RPMI7951 (cell line): ENCODE measurements around the gene MEN1. TPM values are rescaled to one million over a fixed set of nuclear protein-coding genes. Genes with fewer than 3 reads are reported as not detected.
"Not testable (repeated sequence)": the region's sequence is repeated elsewhere in the genome, so short reads cannot be mapped to it uniquely, and the experiment has no call there.

Experiments
- DNase-seq: peaks from one replicate; pipeline ENCODE4 v3.0.0-alpha.2; 2012; ENCODE audit warnings: low read depth
- total RNA-seq: library from RNA; depleted of rRNA; stranded (reverse); fragments of >200 nt; shearing (Covaris generic); gene quantifications from 2 replicates; pipeline ENCODE4 v1.2.3, GENCODE V29; 2014

The MEN1 gene
- total RNA-seq, 1 experiment from 2014 or later = 11.7 TPM

DNA sequence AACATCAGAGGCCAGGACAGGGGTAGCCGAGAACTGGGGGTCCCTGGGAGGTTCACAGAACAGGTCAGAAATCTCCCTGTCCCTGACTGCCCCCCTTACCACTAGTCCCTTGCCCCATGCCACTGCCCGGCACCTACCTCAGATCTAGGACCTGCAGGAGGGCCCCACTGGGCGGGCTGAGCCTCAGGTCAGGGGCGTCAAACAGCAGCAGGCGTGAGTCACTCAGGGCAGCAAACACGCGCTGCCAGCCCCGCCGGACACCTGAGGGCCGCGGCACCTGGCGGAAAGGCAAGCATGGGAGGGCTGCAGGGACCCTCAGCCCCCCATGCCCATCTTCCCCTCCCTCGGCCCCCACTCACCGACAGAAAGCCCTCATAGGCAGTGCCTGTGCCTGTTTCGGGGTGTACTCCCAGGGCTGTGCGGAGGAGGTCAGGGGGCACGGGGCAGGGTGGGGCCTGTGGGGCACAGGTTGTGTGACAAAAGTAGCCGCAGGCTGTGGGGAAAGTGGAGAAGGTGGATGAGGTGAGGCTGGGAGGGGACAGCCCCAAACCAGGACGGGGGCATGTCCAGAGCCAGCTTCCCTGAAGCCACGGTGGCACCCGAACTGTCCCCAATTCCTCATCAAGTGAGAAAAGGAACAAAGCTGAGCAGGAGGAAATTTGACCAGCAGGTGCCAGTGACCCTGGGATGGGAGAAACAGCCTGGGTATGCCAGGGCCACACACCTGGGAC is 22.3 kb upstream of the MEN1 start:
- DNase-seq = no peak

GRCh38 chr11:64831411-64831891 is 21.1 kb upstream of the MEN1 start:
- DNase-seq = no peak

- DNase-seq = no peak
These were observed 19.3 kb upstream of the MEN1 start for GRCh38 chr11:64829536-64830251.

DNA sequence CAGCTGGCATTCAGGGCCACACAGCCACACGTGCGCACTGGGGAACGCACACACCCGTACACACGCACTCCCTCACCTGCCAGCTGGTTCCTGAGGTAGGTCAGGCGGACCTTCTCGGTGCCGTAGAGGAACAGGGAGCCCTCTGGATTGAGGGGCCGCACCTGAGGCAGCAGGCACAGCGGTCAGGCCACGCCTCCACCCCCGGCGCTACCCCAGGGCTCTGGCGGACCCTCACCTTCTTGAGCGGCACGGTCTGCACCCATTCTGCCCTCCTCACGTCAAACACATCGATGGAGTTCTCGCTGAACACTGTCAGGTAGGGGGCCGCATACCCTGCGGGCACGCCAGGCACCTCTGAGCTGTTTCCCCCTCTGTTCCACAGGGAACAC is 17.1 kb upstream of the MEN1 start:
- DNase-seq = no peak

DNA sequence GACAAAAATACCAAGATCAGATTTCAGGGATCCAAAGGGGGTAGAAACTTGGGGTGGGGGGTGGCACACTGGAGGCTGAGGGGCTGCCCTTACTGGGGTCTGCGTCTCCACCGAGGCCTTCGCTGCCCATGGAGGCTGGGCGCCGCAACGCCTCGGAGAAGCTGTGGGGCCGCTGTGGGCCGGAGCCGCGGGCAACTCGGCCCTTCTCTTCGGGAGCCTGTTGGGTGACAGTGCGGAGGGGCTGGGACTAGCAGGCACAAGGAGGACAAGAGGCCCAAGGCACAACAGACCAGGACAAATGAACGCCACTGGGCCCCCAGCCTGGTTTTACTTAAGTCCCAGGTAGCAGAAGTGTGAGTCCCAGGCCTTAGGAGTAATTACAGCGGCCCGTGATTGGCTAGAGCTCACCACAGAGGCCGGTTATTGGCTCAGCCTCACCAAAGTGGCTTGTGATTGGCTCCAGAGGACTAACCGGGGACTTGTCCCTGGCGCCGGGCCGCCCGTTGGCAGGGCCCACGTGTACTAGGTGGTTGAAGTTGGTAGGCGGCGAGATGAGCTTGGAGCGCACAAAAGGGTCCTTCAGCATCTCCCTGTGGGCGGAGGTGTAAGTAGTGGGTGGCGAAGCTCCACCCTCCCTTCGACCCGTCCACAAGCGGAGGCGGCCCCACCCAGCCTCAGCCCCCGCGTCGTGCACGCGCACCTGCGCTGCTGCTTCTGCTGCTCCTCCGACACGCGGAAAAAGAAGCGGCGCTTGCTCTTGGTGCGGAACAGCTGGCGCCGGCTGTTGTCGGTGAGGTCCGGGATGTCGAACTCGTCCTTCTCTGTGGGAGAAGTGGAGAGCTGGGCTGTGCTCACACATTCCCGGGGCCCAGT is 16.5 kb upstream of the MEN1 start:
- no peak for DNase-seq

- DNase-seq = no peak
These were observed 15.7 kb upstream of the MEN1 start for GRCh38 chr11:64826062-64826461.

- DNase-seq = no peak
These were observed 13.3 kb upstream of the MEN1 start for GRCh38 chr11:64823568-64824119.

GRCh38 chr11:64817476-64817875 is 7.1 kb upstream of the MEN1 start:
- no peak for DNase-seq

- not testable (repeated sequence) for DNase-seq
These were observed 5.1 kb upstream of the MEN1 start for GRCh38 chr11:64815433-64815832.

- DNase-seq = no peak
These were observed 4.4 kb upstream of the MEN1 start for GRCh38 chr11:64814712-64815187.

- DNase-seq = no peak
These were observed 3.5 kb upstream of the MEN1 start for GRCh38 chr11:64813826-64814225.

- no peak for DNase-seq
These were observed 531 bp upstream of the MEN1 start for GRCh38 chr11:64810891-64811272.

DNA sequence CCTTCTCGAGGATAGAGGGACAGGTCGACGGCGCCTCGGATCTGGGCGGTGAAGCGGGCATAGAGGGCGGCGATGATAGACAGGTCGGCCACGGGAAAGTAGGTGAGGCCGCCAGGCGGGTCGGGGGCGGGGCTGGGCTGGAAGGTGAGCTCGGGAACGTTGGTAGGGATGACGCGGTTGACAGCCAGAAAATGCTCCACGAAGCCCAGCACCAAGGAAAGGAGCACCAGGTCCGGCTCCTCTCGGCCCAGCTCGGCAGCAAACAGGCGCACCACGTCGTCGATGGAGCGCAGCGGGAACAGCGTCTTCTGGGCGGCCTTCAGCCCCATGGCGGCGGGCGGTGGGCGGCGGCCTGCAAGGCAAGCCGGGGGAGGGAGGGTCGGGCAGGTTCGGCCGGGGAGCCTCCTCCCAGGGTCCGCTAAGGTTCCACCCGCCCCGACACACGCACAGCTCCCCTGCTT is 540 bp downstream of the MEN1 start:
- no peak for DNase-seq

- no peak for DNase-seq
These were observed 4.9 kb downstream of the MEN1 start for GRCh38 chr11:64805481-64805880.

GRCh38 chr11:64804346-64805210 is 5.8 kb downstream of the MEN1 start:
- no peak for DNase-seq

DNA sequence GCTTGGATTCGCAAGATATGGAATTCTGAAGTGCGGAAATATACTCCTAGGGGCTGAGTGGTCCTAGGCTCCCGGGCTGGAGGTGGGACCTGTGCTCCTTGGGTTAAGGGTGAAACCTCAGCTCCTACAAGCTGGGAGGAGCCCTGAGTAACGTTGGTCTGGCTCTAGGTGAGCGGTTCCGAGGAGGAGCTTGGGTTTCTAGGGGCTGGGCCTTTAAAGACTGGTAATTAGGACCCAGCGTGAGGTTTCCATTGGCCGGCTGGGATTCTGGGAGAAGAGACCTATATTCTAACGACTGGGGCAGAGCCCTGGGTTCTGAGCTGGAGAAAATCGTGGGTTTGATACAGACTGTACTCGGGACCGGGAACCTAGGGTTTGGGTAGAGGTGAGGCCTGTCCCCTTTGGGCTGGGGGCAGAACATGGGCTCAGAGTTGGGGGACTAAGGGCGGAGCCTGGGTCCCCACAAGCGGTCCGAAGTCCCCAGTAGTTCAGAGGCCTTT is 6.5 kb downstream of the MEN1 start:
- DNase-seq = no peak

DNA sequence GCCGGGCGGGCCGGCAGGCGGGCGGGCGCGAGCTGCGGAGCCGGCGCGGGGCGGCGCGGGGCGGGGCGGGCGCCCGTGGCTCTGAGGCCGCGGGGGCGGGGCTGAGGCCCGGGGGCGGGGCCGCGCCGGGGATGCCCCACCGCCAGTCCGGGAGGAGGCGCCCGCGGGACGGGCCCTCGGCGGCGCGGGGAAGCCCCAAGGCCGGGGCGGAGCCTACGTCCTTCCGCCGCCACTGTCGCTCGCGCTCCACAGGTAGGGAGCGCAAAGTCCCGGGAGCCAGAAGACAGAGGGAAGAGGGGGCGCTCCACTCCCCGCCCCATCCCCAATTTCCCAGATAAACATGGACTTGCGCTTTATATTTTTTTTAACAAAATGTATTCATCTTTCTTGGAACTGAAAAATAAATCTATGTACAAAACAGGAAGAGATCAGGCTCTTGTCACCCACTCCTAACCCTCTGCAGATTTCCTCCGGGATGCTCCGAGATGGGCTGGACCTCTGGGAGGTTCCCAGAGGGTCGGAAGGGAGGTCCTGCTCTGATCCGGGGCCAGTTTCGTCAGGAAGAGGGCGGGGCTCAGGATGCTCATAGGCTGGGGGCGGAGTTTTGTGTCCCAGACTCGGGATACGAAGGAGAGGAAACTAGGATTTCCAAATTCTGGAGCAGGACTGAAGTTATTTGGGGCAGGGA is 7.0 kb downstream of the MEN1 start, which contains the start of gene MAP4K2:
Gene MAP4K2, minus strand, starts transcription at position 57 of the 688 bp plus-strand sequence. CDS start 65 bp downstream, outside the sequence.
- peak; percentile 85 for DNase-seq

DNA sequence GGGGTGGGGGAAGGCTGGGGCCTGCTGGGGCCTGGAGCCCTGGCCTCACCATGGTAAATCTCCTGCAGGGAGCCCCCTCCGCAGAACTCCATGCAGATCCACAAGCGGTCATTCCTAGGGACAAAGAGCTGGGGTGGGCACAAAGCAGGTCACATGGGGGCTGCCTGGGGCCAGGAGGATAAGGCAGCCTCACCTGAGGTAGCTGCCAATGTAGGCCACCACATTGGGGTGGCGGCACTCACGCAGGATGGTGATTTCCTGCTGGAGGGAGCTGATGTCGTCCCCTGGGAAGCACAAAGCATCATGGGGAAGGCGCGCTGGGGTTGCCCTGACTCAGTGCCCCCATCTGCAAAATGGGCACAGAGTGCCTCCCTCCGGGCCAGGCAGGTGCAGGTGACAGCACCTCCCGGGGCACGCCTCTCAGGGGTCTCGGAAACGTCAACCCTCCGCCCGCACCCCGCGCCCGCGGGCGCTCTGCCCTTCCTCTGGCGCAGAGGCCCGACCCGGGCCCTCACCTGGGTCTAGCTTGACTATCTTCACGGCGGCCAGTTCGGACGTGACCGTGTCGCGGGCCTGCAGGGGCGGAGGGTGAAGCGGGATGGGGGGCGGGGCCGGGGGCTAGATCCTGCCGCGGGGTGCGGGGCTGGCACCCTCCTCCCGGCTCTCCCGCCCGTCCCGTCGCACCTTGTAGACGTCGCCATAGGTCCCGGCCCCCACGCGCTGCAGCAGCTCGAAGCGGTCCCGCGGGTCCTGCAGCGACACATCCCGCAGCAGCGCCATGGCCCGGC is 7.8 kb downstream of the MEN1 start:
- no peak for DNase-seq
